HepG2 (cell line): ENCODE measurements around the gene POP7. TPM values are rescaled to one million over a fixed set of nuclear protein-coding genes. Genes with fewer than 3 reads are reported as not detected.

Experiments used
- ATF7-NPFF ChIP-seq: sonication (generic); formaldehyde crosslinking; IDR thresholded peaks from 2 replicates; pipeline ENCODE4 v1.8.1; 2023; ENCODE audit warnings: mild to moderate bottlenecking, low read depth, missing genetic modification reagents, moderate library complexity
- BHLHE40 ChIP-seq: IDR thresholded peaks from 2 replicates; pipeline ENCODE4 v1.6.1; 2011; ENCODE audit warnings: low read length, improper control_type of control experiment
- CBX1 ChIP-seq: IDR thresholded peaks from one replicate; pipeline ENCODE4 v1.6.1; 2016; ENCODE audit warnings: antibody characterized with exemption, low read depth
- DR1 ChIP-seq: sonication (generic); formaldehyde crosslinking; IDR thresholded peaks from 2 replicates; pipeline ENCODE4 v1.8.0; 2021; ENCODE audit warnings: mild to moderate bottlenecking, missing genetic modification reagents, inconsistent platforms
- EP300 ChIP-seq, 3 experiments: sonication (generic) in 1 of 3; formaldehyde crosslinking in 1 of 3; IDR thresholded peaks; 2 replicates each; pipeline versions ENCODE4 v1.5.1 to v1.6.1; 2011 to 2020; ENCODE audit warnings: low read depth in 2 of 3, low read length in 2 of 3, borderline replicate concordance in 1 of 3, improper control_type of control experiment in 1 of 3, mild to moderate bottlenecking in 1 of 3, missing genetic modification reagents in 1 of 3, moderate library complexity in 1 of 3
- FOXJ3 ChIP-seq: sonication (generic); formaldehyde crosslinking; IDR thresholded peaks from 2 replicates; pipeline ENCODE4 v1.4.0; 2020; ENCODE audit warnings: missing genetic modification reagents, mild to moderate bottlenecking, borderline replicate concordance
- FOXM1 ChIP-seq: sonication (generic); formaldehyde crosslinking; IDR thresholded peaks from 2 replicates; pipeline ENCODE4 v1.5.0; 2020; ENCODE audit warnings: missing genetic modification reagents
- GFI1 ChIP-seq: sonication (generic); formaldehyde crosslinking; IDR thresholded peaks from 2 replicates; pipeline ENCODE4 v1.5.0; 2020; ENCODE audit warnings: missing genetic modification reagents, mild to moderate bottlenecking, borderline replicate concordance
- LRRFIP1 ChIP-seq: sonication (generic); formaldehyde crosslinking; conservative IDR thresholded peaks from 2 replicates; pipeline ENCODE4 v1.4.0; 2020; ENCODE audit warnings: missing genetic modification reagents
- RELA ChIP-seq: sonication (generic); formaldehyde crosslinking; IDR thresholded peaks from 2 replicates; pipeline ENCODE4 v1.4.0; 2020; ENCODE audit warnings: missing genetic modification reagents
- RFX1 ChIP-seq: fragments of 450-650 bp; IDR thresholded peaks from 2 replicates; pipeline ENCODE4 v1.6.1; 2017
- SP5 ChIP-seq: IDR thresholded peaks from 2 replicates; pipeline ENCODE4 v1.6.1; 2016; ENCODE audit warnings: low read depth, borderline replicate concordance
- TEAD3 ChIP-seq: optimal IDR thresholded peaks from 2 replicates; pipeline ENCODE3; 2016; ENCODE audit warnings: borderline replicate concordance
- ZNF235 ChIP-seq: sonication (generic); formaldehyde crosslinking; IDR thresholded peaks from 2 replicates; pipeline ENCODE4 v1.8.1; 2023; ENCODE audit warnings: mild to moderate bottlenecking, missing genetic modification reagents, borderline replicate concordance
- ZNF687 ChIP-seq: sonication (generic); formaldehyde crosslinking; IDR thresholded peaks from 2 replicates; pipeline ENCODE4 v1.5.1; 2020; ENCODE audit warnings: mild to moderate bottlenecking, missing genetic modification reagents, moderate library complexity
- polyA plus RNA-seq, 8 experiments: library from polyadenylated mRNA; depleted of rRNA in 3 of 8; stranded (reverse) in 7 of 8; unstranded in 1 of 8; fragments of >200 nt; fragmentation: Illumina TruSeq in 4 of 8; extraction: Trizol in 4 of 8; gene quantifications; 2 replicates each; pipeline versions ENCODE4 v1.2.1 to v1.2.3, GENCODE V29; 2011 to 2016; ENCODE audit warnings: low read depth in 4 of 8, missing spikeins in 1 of 8, mixed read lengths in 1 of 8; ENCODE audit not compliant: insufficient read depth in 1 of 8
- total RNA-seq, 5 experiments: library from RNA; depleted of rRNA; stranded (reverse); fragments of >200 nt; fragmentation: Illumina TruSeq; extraction: Trizol; gene quantifications; 2 replicates each; pipeline ENCODE4 v1.2.3, GENCODE V29; 2016; ENCODE audit warnings: low read depth in 1 of 5
- TF ChIP-seq, protein P1 (sequence below): sonication (generic); formaldehyde crosslinking; IDR thresholded peaks from 2 replicates; pipeline ENCODE4 v1.9.0; 2022; ENCODE audit warnings: low read depth, missing genetic modification reagents

The POP7 gene
- total and polyA plus RNA-seq, 2 of the 13 experiments (the other 11 are each of a cell fraction or from before 2014, with no cell fraction given) = 63.9 to 91.1 TPM

- TF ChIP-seq LRRFIP1 (CRISPR knock-in tag) (no peak), TEAD3 (CRISPR knock-in tag) (no peak), EP300 (IDR thresholded peaks at IDR 0.05; ENCODE audit: low read depth in 2 of 2, low read length in 2 of 2) (peak in 1 of 2 experiments; percentile 14; a peak in 1 of 4 replicates), EP300 (CRISPR knock-in tag; IDR thresholded peaks at IDR 0.05; ENCODE audit: borderline replicate concordance) (no peak), CBX1 (no peak), ZNF687 (CRISPR knock-in tag) (peak; percentile 70), SP5 (CRISPR knock-in tag) (peak; percentile 30; the same call in 1 of the 2 replicates), ZNF235 (CRISPR knock-in tag) (no peak), RELA (CRISPR knock-in tag) (no peak), BHLHE40 (peak; percentile 86), ATF7-NPFF (no peak), GFI1 (0 out of 2 replicates have a peak, but pooled peaks have one; percentile 37), DR1 (no peak), RFX1 (no peak), FOXM1 (CRISPR knock-in tag) (no peak), FOXJ3 (CRISPR knock-in tag) (no peak)
- TF ChIP-seq, protein P1, sequence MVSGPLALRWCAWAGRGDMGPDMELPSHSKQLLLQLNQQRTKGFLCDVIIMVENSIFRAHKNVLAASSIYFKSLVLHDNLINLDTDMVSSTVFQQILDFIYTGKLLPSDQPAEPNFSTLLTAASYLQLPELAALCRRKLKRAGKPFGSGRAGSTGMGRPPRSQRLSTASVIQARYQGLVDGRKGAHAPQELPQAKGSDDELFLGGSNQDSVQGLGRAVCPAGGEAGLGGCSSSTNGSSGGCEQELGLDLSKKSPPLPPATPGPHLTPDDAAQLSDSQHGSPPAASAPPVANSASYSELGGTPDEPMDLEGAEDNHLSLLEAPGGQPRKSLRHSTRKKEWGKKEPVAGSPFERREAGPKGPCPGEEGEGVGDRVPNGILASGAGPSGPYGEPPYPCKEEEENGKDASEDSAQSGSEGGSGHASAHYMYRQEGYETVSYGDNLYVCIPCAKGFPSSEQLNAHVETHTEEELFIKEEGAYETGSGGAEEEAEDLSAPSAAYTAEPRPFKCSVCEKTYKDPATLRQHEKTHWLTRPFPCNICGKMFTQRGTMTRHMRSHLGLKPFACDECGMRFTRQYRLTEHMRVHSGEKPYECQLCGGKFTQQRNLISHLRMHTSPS (CRISPR knock-in tag) = no peak
Measured at GRCh38 chr7:100694098-100694745, 11.7 kb upstream of the POP7 start, which contains the start of gene GIGYF1 (continued).
